HEK293 (cell line): ENCODE data around the gene HNRNPA2B1.
"Not testable (repeated sequence)": the region's sequence is repeated elsewhere in the genome, so short reads cannot be mapped to it uniquely, and the experiment has no call there.

Experiments used
- CTCF ChIA-PET: fragments of 350-600 bp; formaldehyde crosslinking; extraction: SDS; loops from one replicate; lab custom pipeline; 2021; ENCODE audit warnings: antibody characterized with exemption; lab: Yijun Ruan, JAX
- POLR2A ChIA-PET: fragments of 300-600 bp; formaldehyde crosslinking; extraction: SDS; loops from one replicate; lab custom pipeline; 2020; ENCODE audit warnings: antibody characterized with exemption, inconsistent platforms; lab: Yijun Ruan, JAX
- H3K27ac ChIP-seq: fragments of 200-500 bp; sonication (Bioruptor generic); 2 replicates; pipeline ENCODE4 v1.5.1; 2014; ENCODE audit warnings: low read depth, low read length, control low read depth, inconsistent platforms; ENCODE audit errors: extremely low read depth
- H3K36me3 ChIP-seq, 2 experiments: fragments of 200-500 bp in 1 of 2; sonication (Bioruptor generic) in 1 of 2; 1 replicate in 1 of 2; 2 replicates in 1 of 2; pipeline ENCODE4 v1.5.1; 2014 to 2017; ENCODE audit warnings: inconsistent platforms in 2 of 2, low read length in 2 of 2; ENCODE audit not compliant: control insufficient read depth in 2 of 2, insufficient read depth in 1 of 2
- H3K4me1 ChIP-seq: fragments of 200-500 bp; sonication (Bioruptor generic); 2 replicates; pipeline ENCODE4 v1.5.1; 2014; ENCODE audit warnings: mild to moderate bottlenecking, low read length, inconsistent platforms; ENCODE audit not compliant: control insufficient read depth, insufficient read depth
- H3K4me3 ChIP-seq: 2 replicates; pipeline ENCODE4 v1.5.1; 2011; ENCODE audit warnings: low read depth, mild to moderate bottlenecking, control low read depth, low read length, moderate library complexity
- H3K9me3 ChIP-seq: fragments of 200-500 bp; sonication (Bioruptor generic); 2 replicates; pipeline ENCODE4 v1.5.1; 2014; ENCODE audit warnings: low read depth, low read length, inconsistent platforms; ENCODE audit not compliant: control insufficient read depth, insufficient read depth
- INSM2 ChIP-seq: fragments of 450-650 bp; formaldehyde crosslinking; IDR thresholded peaks from 2 replicates; pipeline ENCODE4 v1.5.1; 2016; ENCODE audit warnings: missing biosample characterization, missing genetic modification characterization
- KLF1 ChIP-seq: fragments of 450-650 bp; formaldehyde crosslinking; IDR thresholded peaks from 2 replicates; pipeline ENCODE4 v1.5.1; 2016; ENCODE audit warnings: missing biosample characterization, missing genetic modification characterization
- SCRT2 ChIP-seq: fragments of 450-650 bp; formaldehyde crosslinking; IDR thresholded peaks from 2 replicates; pipeline ENCODE4 v1.5.1; 2016; ENCODE audit warnings: missing biosample characterization, missing genetic modification characterization
- ZBTB26 ChIP-seq: fragments of 450-650 bp; formaldehyde crosslinking; optimal IDR thresholded peaks from 2 replicates; pipeline ENCODE3; 2016; ENCODE audit warnings: missing biosample characterization, mild to moderate bottlenecking, missing genetic modification characterization
- ZBTB44 ChIP-seq: fragments of 450-650 bp; IDR thresholded peaks from 2 replicates; pipeline ENCODE4 v1.5.1; 2018; ENCODE audit warnings: missing biosample characterization, mild to moderate bottlenecking, missing genetic modification characterization
- ZNF157 ChIP-seq: fragments of 450-650 bp; formaldehyde crosslinking; IDR thresholded peaks from 2 replicates; pipeline ENCODE4 v1.5.1; 2016; ENCODE audit warnings: missing biosample characterization, missing genetic modification characterization
- ZNF239 ChIP-seq: fragments of 450-650 bp; formaldehyde crosslinking; IDR thresholded peaks from 2 replicates; pipeline ENCODE4 v1.5.1; 2016; ENCODE audit warnings: missing biosample characterization, missing genetic modification characterization
- ZNF311 ChIP-seq: fragments of 450-650 bp; formaldehyde crosslinking; IDR thresholded peaks from 2 replicates; pipeline ENCODE4 v1.5.1; 2017; ENCODE audit warnings: missing biosample characterization, missing genetic modification characterization, borderline replicate concordance
- ZNF341 ChIP-seq: fragments of 450-650 bp; formaldehyde crosslinking; IDR thresholded peaks from 2 replicates; pipeline ENCODE4; 2016; ENCODE audit warnings: low read depth, missing biosample characterization, missing genetic modification characterization
- ZNF48 ChIP-seq: fragments of 450-650 bp; formaldehyde crosslinking; IDR thresholded peaks from 2 replicates; pipeline ENCODE4 v1.5.1; 2016; ENCODE audit warnings: missing biosample characterization, missing genetic modification characterization
- ZNF488 ChIP-seq: fragments of 450-650 bp; formaldehyde crosslinking; IDR thresholded peaks from 2 replicates; pipeline ENCODE4 v1.5.1; 2016; ENCODE audit warnings: missing biosample characterization, missing genetic modification characterization
- ZNF501 ChIP-seq: fragments of 450-650 bp; formaldehyde crosslinking; IDR thresholded peaks from 2 replicates; pipeline ENCODE4 v1.5.1; 2016; ENCODE audit warnings: missing biosample characterization, missing genetic modification characterization
- ZNF560 ChIP-seq: fragments of 450-650 bp; formaldehyde crosslinking; IDR thresholded peaks from 2 replicates; pipeline ENCODE4 v1.5.1; 2017; ENCODE audit warnings: missing biosample characterization, missing genetic modification characterization, borderline replicate concordance
- ZNF623 ChIP-seq: fragments of 450-650 bp; formaldehyde crosslinking; IDR thresholded peaks from 2 replicates; pipeline ENCODE4 v1.5.1; 2016; ENCODE audit warnings: missing biosample characterization, missing genetic modification characterization
- ZNF639 ChIP-seq: fragments of 450-650 bp; formaldehyde crosslinking; IDR thresholded peaks from 2 replicates; pipeline ENCODE4 v1.5.1; 2016; ENCODE audit warnings: missing biosample characterization, missing genetic modification characterization
- ZNF692 ChIP-seq: fragments of 450-650 bp; formaldehyde crosslinking; IDR thresholded peaks from 2 replicates; pipeline ENCODE4 v1.5.1; 2016; ENCODE audit warnings: missing biosample characterization, missing genetic modification characterization
- ZNF776 ChIP-seq: fragments of 450-650 bp; formaldehyde crosslinking; IDR thresholded peaks from 2 replicates; pipeline ENCODE4 v1.5.0; 2017; ENCODE audit warnings: missing biosample characterization, missing genetic modification characterization, borderline replicate concordance
- ZSCAN18 ChIP-seq: fragments of 450-650 bp; formaldehyde crosslinking; IDR thresholded peaks from 2 replicates; pipeline ENCODE4 v1.5.1; 2016; ENCODE audit warnings: missing biosample characterization, missing genetic modification characterization
- ZSCAN23 ChIP-seq: fragments of 450-650 bp; formaldehyde crosslinking; IDR thresholded peaks from 2 replicates; pipeline ENCODE4 v1.5.1; 2016; ENCODE audit warnings: missing biosample characterization, missing genetic modification characterization

Gene HNRNPA2B1

GRCh38 chr7:26151096-26151495 is 49.5 kb downstream of the HNRNPA2B1 start:
- Histone ChIP-seq H3K4me1 (peaks cover 4% of the 10 kb centered on the region; the same call in 1 of the 2 replicates), H3K27ac (no peak overlapping the region), H3K9me3 (no peaks in the 10 kb centered on the region), H3K4me3 (no peak overlapping the region), H3K36me3 (no peaks in the 10 kb centered on the region)
- TF ChIP-seq KLF1 (tag by site-specific recombination) = no peak
- no peak for TF ChIP-seq ZNF157 (tag by site-specific recombination)
- TF ChIP-seq ZNF488 (tag by site-specific recombination) = no peak
- TF ChIP-seq ZNF501 = no peak
- no peak for TF ChIP-seq ZNF560 (tag by site-specific recombination)
- no peak for TF ChIP-seq ZNF341 (tag by site-specific recombination)
- peak; percentile 24; the same call in 1 of the 2 replicates for TF ChIP-seq SCRT2
- ChIA-PET POLR2A (interaction anchor here (1.6 to 2.1 kb wide), 4 partner anchors 19 to 68 kb away, joined by 3 to 15 read pairs (median 4); no protein-coding TSS in a partner anchor), CTCF (interaction anchor here (1.5 to 2.2 kb wide), 3 partner anchors 47 to 60 kb away, joined by 3 to 9 read pairs (median 4); no protein-coding TSS in a partner anchor)

- Histone ChIP-seq H3K4me3 (no peak overlapping the region), H3K27ac (no peak overlapping the region), H3K4me1 (no peaks in the 10 kb centered on the region), H3K36me3 (no peaks in the 10 kb centered on the region), H3K9me3 (no peaks in the 10 kb centered on the region)
- ChIA-PET POLR2A (no interaction called here), CTCF (no interaction called here)
- TF ChIP-seq ZNF639 (tag by site-specific recombination) (no peak), ZNF48 (no peak), ZNF311 (tag by site-specific recombination) (no peak), ZSCAN23 (tag by site-specific recombination) (no peak), ZSCAN18 (tag by site-specific recombination) (no peak), ZNF776 (tag by site-specific recombination) (no peak), INSM2 (tag by site-specific recombination) (no peak), ZBTB44 (tag by site-specific recombination) (no peak), ZNF623 (tag by site-specific recombination) (no peak), ZNF692 (tag by site-specific recombination) (no peak), ZBTB26 (tag by site-specific recombination) (no peak), ZNF239 (no peak)
Observed at GRCh38 chr7:26149391-26149977, 51.1 kb downstream of the HNRNPA2B1 start.

GRCh38 chr7:26148307-26148700 is 52.2 kb downstream of the HNRNPA2B1 start:
- POLR2A ChIA-PET, H3K36me3 ChIP-seq, H3K9me3 ChIP-seq, H3K4me3 ChIP-seq, H3K27ac ChIP-seq, H3K4me1 ChIP-seq, CTCF ChIA-PET: not testable (repeated sequence)
